GM19035 (cell line): ENCODE data around the gene BAZ2B.
"Not testable (repeated sequence)": the region's sequence is repeated elsewhere in the genome, so short reads cannot be mapped to it uniquely, and the experiment has no call there.

Source experiments
- ATAC-seq: cut with Tn5 transposase; IDR thresholded peaks from one replicate; pipeline ENCODE4 v1.9.1; 2021; ENCODE audit not compliant: unreplicated experiment

The BAZ2B gene

DNA sequence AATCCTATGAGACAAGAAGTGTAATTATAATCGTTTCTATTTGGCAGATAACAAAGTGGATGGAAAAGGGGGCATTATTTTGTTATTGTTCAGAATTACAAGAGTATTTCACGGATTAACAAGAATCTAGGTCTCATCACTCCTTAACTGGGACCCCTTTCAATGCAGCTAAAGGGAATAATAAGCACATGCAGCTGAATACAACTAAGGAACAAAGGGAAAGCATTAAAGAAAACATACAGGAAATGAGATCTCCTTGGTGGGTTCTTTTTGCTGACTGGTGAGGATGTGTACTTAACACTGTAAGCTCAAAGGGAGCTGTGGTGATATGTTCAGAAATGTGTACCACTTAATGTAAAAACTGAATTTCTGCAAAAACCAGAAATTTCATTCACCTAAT lies 189.3 kb downstream of the BAZ2B start:
- no peak for ATAC-seq

DNA sequence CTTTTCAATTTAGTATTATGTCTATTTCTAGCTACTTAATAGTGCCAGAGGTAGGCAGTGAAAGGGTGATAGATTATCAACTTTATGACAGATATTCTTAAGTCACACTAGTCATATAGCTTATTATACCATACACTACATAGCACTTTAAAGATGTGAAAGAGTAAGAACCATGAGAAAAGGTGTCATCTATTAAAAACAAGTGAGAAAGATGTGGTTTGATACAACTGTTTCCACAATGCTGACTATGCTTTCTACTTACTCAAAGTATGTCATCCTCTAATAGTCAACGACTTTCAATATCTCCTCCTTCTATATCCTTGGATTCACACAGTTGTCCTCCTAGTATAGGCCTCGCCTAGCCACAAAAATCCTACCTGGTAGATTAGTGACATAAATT lies 196.9 kb downstream of the BAZ2B start:
- ATAC-seq: no peak

- no peak for ATAC-seq
Observed at GRCh38 chr2:159411460-159411859, 204.9 kb downstream of the BAZ2B start.

DNA sequence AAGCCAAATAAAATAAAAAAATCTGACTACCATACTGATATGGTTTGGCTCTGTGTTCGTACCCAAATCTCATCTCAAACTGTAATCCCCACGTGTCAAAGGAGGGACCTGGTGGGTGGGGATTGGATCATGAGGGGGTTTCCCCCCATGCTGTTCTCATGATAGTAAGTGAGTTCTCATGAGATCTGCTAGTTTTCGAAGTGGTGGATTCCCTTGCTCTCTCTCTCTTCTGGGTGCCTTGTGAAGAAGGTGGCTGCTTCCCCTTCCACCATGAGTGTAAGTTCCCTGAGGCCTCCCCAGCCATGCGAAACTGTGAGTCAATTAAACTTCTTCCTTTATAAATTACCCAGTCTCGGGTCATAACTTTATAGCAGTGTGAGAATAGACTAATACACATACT lies 206.1 kb downstream of the BAZ2B start:
- no peak for ATAC-seq

- no peak for ATAC-seq
Observed at GRCh38 chr2:159409116-159409800, 207.1 kb downstream of the BAZ2B start.

- no peak for ATAC-seq
Observed at GRCh38 chr2:159402790-159403189, 213.6 kb downstream of the BAZ2B start.

- not testable (repeated sequence) for ATAC-seq
Observed at GRCh38 chr2:159402160-159402559, 214.2 kb downstream of the BAZ2B start.

GRCh38 chr2:159399716-159400415 lies 216.5 kb downstream of the BAZ2B start:
- no peak for ATAC-seq

- ATAC-seq: no peak
Observed at GRCh38 chr2:159396799-159397198, 219.5 kb downstream of the BAZ2B start.

GRCh38 chr2:159382447-159383028 lies 233.8 kb downstream of the BAZ2B start:
- no peak for ATAC-seq

DNA sequence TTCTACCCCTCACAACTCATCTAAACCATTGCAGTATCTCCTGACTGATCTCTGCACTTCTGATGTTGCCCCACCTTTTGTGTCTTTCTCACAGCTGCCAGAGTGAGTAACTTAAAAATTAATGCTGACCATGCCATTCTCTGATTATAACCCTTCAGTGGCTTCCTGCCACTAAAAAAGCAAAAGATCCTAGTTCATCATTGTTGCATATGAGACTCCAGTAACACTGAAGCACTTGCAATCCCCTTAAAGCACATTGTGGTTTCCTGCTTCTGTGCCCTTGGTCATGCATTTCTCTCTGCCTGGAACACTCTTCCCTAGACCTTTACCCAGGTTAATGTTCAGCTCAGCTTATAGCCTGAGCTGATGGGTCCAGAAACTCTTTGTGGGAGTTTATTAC lies 234.8 kb downstream of the BAZ2B start:
- ATAC-seq: no peak

DNA sequence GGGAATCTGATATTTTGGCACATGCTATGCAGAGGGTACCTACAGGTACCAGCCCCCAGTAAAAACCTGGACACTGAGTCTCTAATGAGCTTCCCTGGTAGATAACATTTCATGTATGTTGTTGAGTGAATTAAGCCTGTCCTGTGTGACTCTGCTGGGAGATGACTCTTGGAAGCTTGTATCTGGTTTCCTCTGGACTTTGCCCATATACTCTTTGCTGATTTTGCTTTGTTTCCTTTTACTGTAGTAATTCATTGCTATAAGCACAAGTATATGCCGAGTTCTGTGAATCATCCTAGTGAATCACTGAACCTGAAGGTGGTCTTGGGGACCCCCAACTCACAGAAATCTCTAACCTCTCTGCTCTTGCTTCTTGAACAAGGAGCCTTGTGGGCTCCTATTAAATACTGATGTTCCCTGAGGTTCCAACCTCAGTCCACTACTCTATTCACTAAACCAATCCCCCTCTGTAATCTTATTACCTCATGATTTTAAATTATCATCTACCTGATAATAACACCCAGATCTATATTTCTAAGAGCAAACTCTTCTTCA lies 235.6 kb downstream of the BAZ2B start:
- ATAC-seq: no peak

GRCh38 chr2:159379181-159379580 lies 237.2 kb downstream of the BAZ2B start:
- ATAC-seq: no peak

GRCh38 chr2:159375241-159375640 lies 241.1 kb downstream of the BAZ2B start:
- no peak for ATAC-seq

- no peak for ATAC-seq
Observed at GRCh38 chr2:159371506-159371905, 244.8 kb downstream of the BAZ2B start.

- ATAC-seq: no peak
Observed at GRCh38 chr2:159366538-159366937, 249.8 kb downstream of the BAZ2B start.

DNA sequence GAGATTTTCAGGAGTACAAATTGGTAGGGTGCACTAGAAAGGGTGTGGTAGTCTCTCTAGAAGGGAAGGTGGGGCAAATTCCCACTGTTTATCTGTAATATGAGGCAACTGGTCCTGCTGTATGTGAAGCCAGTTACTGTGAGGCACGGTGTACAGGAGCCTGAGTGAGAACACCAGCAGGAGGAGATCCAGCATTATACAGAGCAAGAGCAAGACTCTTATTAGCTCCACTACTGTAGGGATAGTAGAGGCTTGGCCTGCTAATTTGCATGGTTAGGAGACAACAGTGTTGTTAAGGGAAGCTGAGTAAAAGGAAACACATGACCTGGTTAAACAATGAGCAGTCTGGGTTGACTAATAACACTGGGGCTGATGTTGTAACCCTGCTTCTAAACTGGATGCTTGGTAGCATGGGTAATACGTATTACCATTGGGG lies 253.5 kb downstream of the BAZ2B start:
- ATAC-seq: no peak

GRCh38 chr2:159362094-159362493 lies 254.3 kb downstream of the BAZ2B start:
- ATAC-seq: no peak

GRCh38 chr2:159361603-159362002 lies 254.7 kb downstream of the BAZ2B start:
- not testable (repeated sequence) for ATAC-seq

DNA sequence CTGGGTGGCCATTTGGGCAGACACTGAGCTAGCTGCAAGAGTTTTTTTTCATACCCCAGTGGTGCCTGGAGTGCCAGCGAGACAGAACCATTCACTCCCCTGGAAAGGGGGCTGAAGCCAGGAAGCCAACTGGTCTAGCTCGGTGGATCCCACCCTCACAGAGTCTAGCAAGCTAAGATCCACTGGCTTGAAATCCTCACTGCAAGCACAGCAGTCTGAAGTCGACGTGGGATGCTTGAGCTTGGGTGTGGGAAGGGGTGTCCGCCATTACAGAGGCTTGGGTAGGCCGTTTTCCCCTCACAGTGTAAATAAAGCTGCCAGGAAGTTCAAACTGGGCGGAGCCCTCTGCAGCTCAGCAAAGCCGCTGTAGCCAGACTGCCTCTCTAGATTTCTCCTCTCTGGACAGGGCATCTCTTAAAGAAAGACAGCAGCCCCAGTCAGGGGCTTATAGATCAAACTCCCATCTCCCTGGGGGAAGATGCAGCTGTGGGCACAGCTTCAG lies 260.2 kb downstream of the BAZ2B start:
- no peak for ATAC-seq

DNA sequence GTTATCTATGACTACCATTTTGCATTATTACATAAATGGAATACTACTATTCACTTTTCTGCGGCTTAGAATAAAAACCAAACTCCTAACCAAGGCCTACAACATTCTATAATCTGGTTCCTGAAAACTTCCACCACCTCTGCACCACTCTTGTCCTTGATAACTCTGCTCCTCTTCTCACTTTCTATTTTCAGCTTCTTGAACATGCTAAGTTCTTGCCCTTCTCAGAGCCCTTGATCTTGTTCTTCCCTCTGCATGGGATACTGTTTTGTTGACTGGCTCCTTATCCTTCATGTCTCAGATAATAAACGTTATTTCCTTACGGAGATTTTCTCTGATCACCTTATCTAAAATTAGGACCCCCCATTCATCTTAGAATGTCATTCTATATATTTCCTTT lies 264.4 kb downstream of the BAZ2B start:
- ATAC-seq: no peak
